ENCODE results near the gene RGPD3.
"Not testable (repeated sequence)": the region's sequence is repeated elsewhere in the genome, so short reads cannot be mapped to it uniquely, and the experiment has no call there.

DNA sequence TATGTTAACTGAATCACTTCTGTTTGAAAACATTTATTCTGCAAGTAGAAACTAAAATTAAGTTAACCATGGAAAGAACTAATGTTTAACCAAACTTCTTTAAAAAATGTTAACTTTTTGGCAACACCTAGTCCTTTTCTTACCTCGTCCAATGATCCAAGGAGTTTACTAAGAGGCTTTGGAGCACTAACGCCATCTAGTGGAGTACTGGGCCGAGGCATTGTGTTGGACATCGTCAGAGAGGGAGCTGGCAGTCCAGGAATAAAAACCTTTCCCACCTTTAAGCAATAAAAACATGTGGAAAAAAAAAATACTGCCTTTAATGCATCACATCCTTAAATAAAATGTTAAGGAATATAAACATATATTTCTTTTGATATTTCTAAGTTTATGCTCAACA, 2.4 kb upstream of the RGPD3 start:
- TF ChIP-seq, protein P1, sequence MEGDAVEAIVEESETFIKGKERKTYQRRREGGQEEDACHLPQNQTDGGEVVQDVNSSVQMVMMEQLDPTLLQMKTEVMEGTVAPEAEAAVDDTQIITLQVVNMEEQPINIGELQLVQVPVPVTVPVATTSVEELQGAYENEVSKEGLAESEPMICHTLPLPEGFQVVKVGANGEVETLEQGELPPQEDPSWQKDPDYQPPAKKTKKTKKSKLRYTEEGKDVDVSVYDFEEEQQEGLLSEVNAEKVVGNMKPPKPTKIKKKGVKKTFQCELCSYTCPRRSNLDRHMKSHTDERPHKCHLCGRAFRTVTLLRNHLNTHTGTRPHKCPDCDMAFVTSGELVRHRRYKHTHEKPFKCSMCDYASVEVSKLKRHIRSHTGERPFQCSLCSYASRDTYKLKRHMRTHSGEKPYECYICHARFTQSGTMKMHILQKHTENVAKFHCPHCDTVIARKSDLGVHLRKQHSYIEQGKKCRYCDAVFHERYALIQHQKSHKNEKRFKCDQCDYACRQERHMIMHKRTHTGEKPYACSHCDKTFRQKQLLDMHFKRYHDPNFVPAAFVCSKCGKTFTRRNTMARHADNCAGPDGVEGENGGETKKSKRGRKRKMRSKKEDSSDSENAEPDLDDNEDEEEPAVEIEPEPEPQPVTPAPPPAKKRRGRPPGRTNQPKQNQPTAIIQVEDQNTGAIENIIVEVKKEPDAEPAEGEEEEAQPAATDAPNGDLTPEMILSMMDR (IDR thresholded peaks at IDR 0.05) = not testable (repeated sequence)
- not testable (repeated sequence) for TF ChIP-seq POLR2A (IDR thresholded peaks at IDR 0.05)

Measured in vagina (tissue), 2 donors.